Tibial nerve (tissue), 4 donors: Measurements from ENCODE around the gene THSD7B. TPM values are rescaled to one million over a fixed set of nuclear protein-coding genes. Genes with fewer than 3 reads are reported as not detected.
A peak's percentile ranks its signal among the peaks of the same experiment; 100 is the strongest.

Experiments used
- DNase-seq, 2 donors: peaks; one replicate each; pipeline ENCODE4 v3.0.0-alpha.2; 2019; ENCODE audit warnings: low spot score in 2 of 2
- H3K27ac ChIP-seq, 4 donors: fragments of 200-600 bp; sonication (generic) in 3 of 4; one replicate each; pipeline ENCODE4 v1.5.1; 2017 to 2019; ENCODE audit warnings: mild to moderate bottlenecking in 1 of 4
- H3K27me3 ChIP-seq, 2 donors: fragments of 200-600 bp; sonication (generic) in 1 of 2; one replicate each; pipeline versions ENCODE4 v1.5.1 to v1.6.0; 2017 to 2019
- H3K36me3 ChIP-seq, 3 donors: fragments of 200-600 bp; sonication (generic); one replicate each; pipeline ENCODE4 v1.5.1; 2018 to 2019
- H3K4me1 ChIP-seq, 4 donors: fragments of 200-600 bp; sonication (generic) in 3 of 4; one replicate each; pipeline ENCODE4 v1.5.1; 2017 to 2019
- H3K4me3 ChIP-seq, 4 donors: fragments of 200-600 bp; sonication (generic) in 3 of 4; one replicate each; pipeline ENCODE4 v1.5.1; 2017 to 2019; ENCODE audit warnings: mild to moderate bottlenecking in 1 of 4, moderate library complexity in 1 of 4
- H3K9me3 ChIP-seq, 4 donors: fragments of 200-600 bp; sonication (generic) in 3 of 4; one replicate each; pipeline ENCODE4 v1.5.1; 2017 to 2019
- EP300 ChIP-seq, 2 donors: sonication (generic); formaldehyde crosslinking; IDR thresholded peaks; one replicate each; pipeline ENCODE4 v1.6.1; 2017; ENCODE audit warnings: antibody characterized with exemption in 2 of 2, mild to moderate bottlenecking in 1 of 2
- POLR2A ChIP-seq, 2 donors: fragments of 450-650 bp; IDR thresholded peaks; one replicate each; pipeline ENCODE4 v1.6.1; 2017; ENCODE audit warnings: antibody characterized with exemption in 2 of 2, mild to moderate bottlenecking in 2 of 2, moderate library complexity in 2 of 2
- WGBS, 2 donors: methylation state at CpG; one replicate each; pipeline ENCODE4 v1.1.5; 2018; 5-methylcytosine and 5-hydroxymethylcytosine counted together
- total RNA-seq, 4 donors: library from RNA; depleted of rRNA; stranded (reverse); fragments of >200 nt; gene quantifications; one replicate each; pipeline ENCODE4 v1.1.0, GENCODE V29; 2016
- TF ChIP-seq, protein P1 (sequence below), 5 experiments: fragments of 200-600 bp in 3 of 5; fragments of 450-650 bp in 2 of 5; sonication (generic) in 3 of 5; IDR thresholded peaks; one replicate each; pipeline ENCODE4 v1.5.1; 2016 to 2019; ENCODE audit warnings: antibody characterized with exemption in 5 of 5, mild to moderate bottlenecking in 3 of 5, moderate library complexity in 2 of 5

Gene THSD7B
- total RNA-seq, 4 donors from 2014 or later, result 1.5 to 13.8 (median 6.7) TPM

DNA sequence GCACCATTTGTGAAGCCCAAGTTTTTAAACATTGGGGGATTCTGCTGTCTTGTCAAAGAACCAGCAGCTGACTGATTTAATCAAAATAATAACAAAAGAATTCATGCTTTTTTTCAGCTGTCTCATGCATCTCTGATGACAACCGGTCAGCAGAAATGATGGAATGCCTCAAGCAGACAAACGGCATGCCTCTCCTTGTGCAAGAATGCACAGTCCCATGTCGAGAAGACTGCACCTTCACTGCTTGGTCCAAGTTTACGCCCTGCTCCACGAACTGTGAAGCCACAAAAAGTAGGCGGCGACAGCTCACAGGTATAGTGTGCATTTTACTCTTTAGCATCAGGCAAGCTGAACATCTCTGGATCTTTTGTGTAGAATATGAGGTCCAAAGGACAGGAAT lies 640.2 kb downstream of the THSD7B start:
- Histone ChIP-seq H3K4me1 (no peaks in the 10 kb centered on the region), H3K36me3 (no peaks in the 10 kb centered on the region), H3K9me3 (peaks cover 0 to 1% (median 0%) of the 10 kb centered on the region in 4 donors), H3K27ac (no peak overlapping the region), H3K4me3 (no peak overlapping the region), H3K27me3 (no peaks in the 10 kb centered on the region)
- 75 to 77% methylated on average over 7 of the region's 7 CpGs for WGBS, 2 donors
- DNase-seq, result no peak
- TF ChIP-seq EP300 (IDR thresholded peaks at IDR 0.05) (no peak), POLR2A (IDR thresholded peaks at IDR 0.05) (no peak)
- TF ChIP-seq, protein P1, sequence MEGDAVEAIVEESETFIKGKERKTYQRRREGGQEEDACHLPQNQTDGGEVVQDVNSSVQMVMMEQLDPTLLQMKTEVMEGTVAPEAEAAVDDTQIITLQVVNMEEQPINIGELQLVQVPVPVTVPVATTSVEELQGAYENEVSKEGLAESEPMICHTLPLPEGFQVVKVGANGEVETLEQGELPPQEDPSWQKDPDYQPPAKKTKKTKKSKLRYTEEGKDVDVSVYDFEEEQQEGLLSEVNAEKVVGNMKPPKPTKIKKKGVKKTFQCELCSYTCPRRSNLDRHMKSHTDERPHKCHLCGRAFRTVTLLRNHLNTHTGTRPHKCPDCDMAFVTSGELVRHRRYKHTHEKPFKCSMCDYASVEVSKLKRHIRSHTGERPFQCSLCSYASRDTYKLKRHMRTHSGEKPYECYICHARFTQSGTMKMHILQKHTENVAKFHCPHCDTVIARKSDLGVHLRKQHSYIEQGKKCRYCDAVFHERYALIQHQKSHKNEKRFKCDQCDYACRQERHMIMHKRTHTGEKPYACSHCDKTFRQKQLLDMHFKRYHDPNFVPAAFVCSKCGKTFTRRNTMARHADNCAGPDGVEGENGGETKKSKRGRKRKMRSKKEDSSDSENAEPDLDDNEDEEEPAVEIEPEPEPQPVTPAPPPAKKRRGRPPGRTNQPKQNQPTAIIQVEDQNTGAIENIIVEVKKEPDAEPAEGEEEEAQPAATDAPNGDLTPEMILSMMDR (IDR thresholded peaks at IDR 0.05), result no peak

DNA sequence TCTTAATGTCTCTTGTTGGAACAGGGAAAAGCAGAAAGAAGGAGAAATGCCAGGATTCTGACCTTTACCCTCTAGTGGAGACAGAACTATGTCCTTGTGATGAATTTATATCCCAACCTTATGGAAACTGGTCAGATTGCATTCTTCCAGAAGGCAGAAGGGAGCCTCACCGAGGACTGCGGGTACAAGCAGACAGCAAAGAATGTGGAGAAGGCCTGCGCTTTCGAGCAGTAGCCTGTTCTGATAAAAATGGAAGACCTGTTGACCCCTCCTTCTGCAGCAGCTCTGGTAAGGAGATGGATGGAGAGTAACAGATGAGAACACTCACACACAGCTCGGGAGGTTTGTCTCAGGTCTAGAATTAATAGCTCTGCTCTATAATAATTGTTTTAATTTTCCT lies 646.2 kb downstream of the THSD7B start:
- H3K9me3 ChIP-seq, result no peaks in the 10 kb centered on the region
- H3K27me3 ChIP-seq, result no peaks in the 10 kb centered on the region
- TF ChIP-seq, protein P1 (IDR thresholded peaks at IDR 0.05), result no peak
- TF ChIP-seq POLR2A (IDR thresholded peaks at IDR 0.05), result no peak
- no peak for TF ChIP-seq EP300 (IDR thresholded peaks at IDR 0.05)
- 69 to 72% methylated on average over 5 of the region's 5 CpGs for WGBS, 2 donors
- no peaks in the 10 kb centered on the region for H3K36me3 ChIP-seq
- H3K4me1 ChIP-seq, result no peaks in the 10 kb centered on the region
- no peak for DNase-seq
- no peak overlapping the region for H3K4me3 ChIP-seq
- H3K27ac ChIP-seq, result no peak overlapping the region

DNA sequence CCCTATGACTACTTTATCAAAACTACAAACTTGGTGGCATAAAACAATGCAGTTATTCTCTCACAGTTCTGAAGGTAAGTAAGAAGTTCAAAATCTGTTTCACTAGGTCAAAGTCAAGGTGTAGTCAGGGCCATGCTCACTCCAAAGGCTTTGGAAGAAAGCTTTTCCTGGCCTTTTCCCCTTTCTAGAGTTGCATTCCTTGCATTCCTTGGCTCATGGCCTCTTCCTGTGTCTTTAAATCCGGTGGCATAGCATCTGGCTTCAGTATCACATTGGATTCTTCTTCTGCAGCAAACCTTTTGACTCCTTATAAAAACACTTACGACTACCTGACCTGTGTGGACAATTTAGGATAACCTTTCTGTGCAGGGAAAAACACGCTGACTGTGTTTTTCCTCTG lies 655.4 kb downstream of the THSD7B start:
- H3K9me3 ChIP-seq, result peaks cover 0 to 7% (median 0%) of the 10 kb centered on the region in 4 donors
- no peak for DNase-seq
- no peaks in the 10 kb centered on the region for H3K27me3 ChIP-seq
- H3K4me1 ChIP-seq, result no peaks in the 10 kb centered on the region
- WGBS, 2 donors, result 28 to 36% methylated on average over 3 of the region's 3 CpGs
- no peak overlapping the region for H3K4me3 ChIP-seq
- TF ChIP-seq EP300 (IDR thresholded peaks at IDR 0.05) (no peak), POLR2A (IDR thresholded peaks at IDR 0.05) (no peak)
- TF ChIP-seq, protein P1 (IDR thresholded peaks at IDR 0.05), result no peak
- no peak overlapping the region for H3K27ac ChIP-seq
- no peaks in the 10 kb centered on the region for H3K36me3 ChIP-seq

DNA sequence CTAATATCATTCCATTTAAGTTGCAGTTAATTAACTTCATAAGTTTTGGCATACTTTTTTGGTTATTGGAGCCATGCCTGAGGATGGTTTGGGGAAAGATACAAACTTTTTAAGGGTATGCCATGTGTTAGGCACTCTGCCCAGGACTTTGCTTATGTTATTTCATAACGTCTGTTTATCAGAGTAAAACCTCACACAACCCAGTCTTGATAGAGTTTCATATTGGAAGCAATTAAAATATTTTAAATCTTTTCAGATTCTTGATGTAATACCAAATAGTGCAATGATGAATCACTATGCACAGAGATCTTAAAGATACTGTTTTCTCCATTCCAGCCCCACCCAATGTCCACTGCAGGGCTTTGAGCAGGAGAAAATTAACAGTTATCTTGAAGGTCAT lies 669.8 kb downstream of the THSD7B start:
- TF ChIP-seq EP300 (IDR thresholded peaks at IDR 0.05) (no peak), POLR2A (IDR thresholded peaks at IDR 0.05) (no peak)
- TF ChIP-seq, protein P1 (IDR thresholded peaks at IDR 0.05), result no peak
- WGBS, 2 donors, result 17 to 32% methylated on average over 1 of the region's 1 CpG
- peaks cover 0 to 9% (median 0%) of the 10 kb centered on the region in 4 donors for H3K4me1 ChIP-seq
- DNase-seq, result no peak
- H3K36me3 ChIP-seq, result no peaks in the 10 kb centered on the region
- no peaks in the 10 kb centered on the region for H3K9me3 ChIP-seq
- H3K27ac ChIP-seq, result peak overlapping the region in 1 of 4 donors; percentile 9
- H3K27me3 ChIP-seq, result no peaks in the 10 kb centered on the region
- H3K4me3 ChIP-seq, result no peak overlapping the region

DNA sequence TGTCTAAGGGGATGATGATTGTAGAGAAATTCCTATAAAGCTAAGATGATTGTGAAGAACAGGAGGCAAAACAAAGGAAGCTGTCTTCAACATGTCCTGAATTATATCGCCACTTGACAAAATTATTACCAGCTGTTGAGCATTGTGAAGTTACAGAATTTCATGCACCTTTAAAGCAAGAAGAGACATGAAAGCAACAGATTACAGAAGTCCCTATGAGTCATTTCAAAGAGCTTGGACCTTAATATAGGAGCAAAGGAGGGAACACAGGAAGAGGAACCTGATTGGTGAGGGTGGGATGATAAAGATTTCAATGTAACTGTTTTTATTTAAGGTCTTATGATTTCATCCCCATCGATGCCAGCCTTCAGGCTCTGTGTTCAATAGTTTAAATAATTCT lies 672.0 kb downstream of the THSD7B start:
- 76 to 83% methylated on average over 2 of the region's 2 CpGs for WGBS, 2 donors
- Histone ChIP-seq H3K36me3 (no peaks in the 10 kb centered on the region), H3K9me3 (no peaks in the 10 kb centered on the region), H3K4me1 (peaks cover 0 to 9% (median 0%) of the 10 kb centered on the region in 4 donors), H3K4me3 (no peak overlapping the region), H3K27ac (no peak overlapping the region), H3K27me3 (no peaks in the 10 kb centered on the region)
- no peak for DNase-seq
- TF ChIP-seq EP300 (IDR thresholded peaks at IDR 0.05), result no peak
- TF ChIP-seq, protein P1 (IDR thresholded peaks at IDR 0.05), result no peak
- no peak for TF ChIP-seq POLR2A (IDR thresholded peaks at IDR 0.05)
